A549 (cell line): ENCODE measurements around the gene MGMT. TPM values are rescaled to one million over a fixed set of nuclear protein-coding genes. Genes with fewer than 3 reads are reported as not detected.

Experiments
- ATAC-seq, 2 experiments: fragments of 200-7000 bp in 1 of 2; fragments of >200 bp in 1 of 2; cut with Nextera tagmentation in 1 of 2; cut with Tn5 transposase in 1 of 2; 3 replicates each; pipeline versions ENCODE4 v1.8.0 to v1.9.1; 2018 to 2020; ENCODE audit warnings: mild to moderate bottlenecking in 1 of 2, moderate library complexity in 1 of 2
- CTCF ChIA-PET: fragments of 300-600 bp; sonication (Branson Sonifier 250); formaldehyde crosslinking; extraction: SDS; loops from one replicate; lab custom pipeline; 2021; ENCODE audit warnings: antibody characterized with exemption, inconsistent platforms; lab: Yijun Ruan, JAX
- POLR2A ChIA-PET: fragments of 350-600 bp; formaldehyde crosslinking; extraction: SDS; loops from one replicate; lab custom pipeline; 2021; ENCODE audit warnings: antibody characterized with exemption, inconsistent platforms; lab: Yijun Ruan, JAX
- DNase-seq, 2 experiments: peaks; one replicate each; pipeline versions ENCODE4 v3.0.0 to v3.0.0-alpha.2; 2011 to 2016; ENCODE audit warnings: low read depth in 1 of 2, low spot score in 1 of 2
- FAIRE-seq: peaks from 2 replicates; lab custom pipeline; 2011; peaks lifted over from hg19 to GRCh38; lab: Jason Lieb, UNC
- H3K27ac ChIP-seq, 2 experiments: fragments of >200 bp; sonication (Bioruptor Twin); formaldehyde crosslinking; 3 replicates each; pipeline ENCODE4 v1.5.1; 2016 to 2017
- H3K4me1 ChIP-seq: fragments of >200 bp; sonication (Bioruptor Twin); formaldehyde crosslinking; 3 replicates; pipeline ENCODE4 v1.6.1; 2016
- H3K4me2 ChIP-seq: fragments of >200 bp; sonication (Bioruptor Twin); formaldehyde crosslinking; 3 replicates; pipeline ENCODE4 v1.6.1; 2016
- H3K4me3 ChIP-seq: fragments of >200 bp; sonication (Bioruptor Twin); formaldehyde crosslinking; 3 replicates; pipeline ENCODE4 v1.5.1; 2016
- H3K9me3 ChIP-seq: fragments of >200 bp; sonication (Bioruptor Twin); formaldehyde crosslinking; 3 replicates; pipeline ENCODE4 v1.6.1; 2016
- BHLHE40 ChIP-seq: IDR thresholded peaks from 2 replicates; pipeline ENCODE4 v1.6.1; 2012; ENCODE audit warnings: low read depth, low read length, inconsistent platforms
- CBX2 ChIP-seq: fragments of 200-600 bp; sonication (generic); IDR thresholded peaks from 2 replicates; pipeline ENCODE4 v1.6.1; 2016; ENCODE audit warnings: low read depth, mild to moderate bottlenecking, borderline replicate concordance
- CEBPB ChIP-seq, 2 experiments: fragments of >200 bp in 1 of 2; sonication (Bioruptor Twin) in 1 of 2; formaldehyde crosslinking in 1 of 2; IDR thresholded peaks; 2 replicates each; pipeline ENCODE4 v1.6.1; 2012 to 2016
- CHD2 ChIP-seq: fragments of 150-350 bp; IDR thresholded peaks from 2 replicates; pipeline ENCODE4 v1.6.1; 2014; ENCODE audit warnings: low read length; ENCODE audit not compliant: partially characterized antibody
- EHMT2 ChIP-seq: fragments of 200-600 bp; sonication (generic); IDR thresholded peaks from 2 replicates; pipeline ENCODE4 v1.6.1; 2016; ENCODE audit warnings: antibody characterized with exemption, low read depth, mild to moderate bottlenecking, moderate library complexity
- HEYL ChIP-seq: fragments of 250-450 bp; sonication (Bioruptor Pico); IDR thresholded peaks from 2 replicates; pipeline ENCODE4 v1.8.0; 2021; ENCODE audit warnings: mild to moderate bottlenecking, moderate library complexity
- HOXA7 ChIP-seq: fragments of 250-450 bp; sonication (Bioruptor Pico); IDR thresholded peaks from 2 replicates; pipeline ENCODE4 v1.5.0; 2020; ENCODE audit warnings: mild to moderate bottlenecking, moderate library complexity
- MYC ChIP-seq: IDR thresholded peaks from 2 replicates; pipeline ENCODE4 v1.6.1; 2012; ENCODE audit warnings: mild to moderate bottlenecking, inconsistent platforms, low read length, improper control_type of control experiment, borderline replicate concordance
- POLR2A ChIP-seq: IDR thresholded peaks from 2 replicates; pipeline ENCODE4 v1.6.1; 2012; ENCODE audit warnings: mild to moderate bottlenecking, low read length
- POLR2AphosphoS2 ChIP-seq: conservative IDR thresholded peaks from 2 replicates; pipeline ENCODE4 v1.6.1; 2012; ENCODE audit warnings: low read length, improper control_type of control experiment, inconsistent platforms
- RNF2 ChIP-seq: fragments of 200-600 bp; sonication (generic); IDR thresholded peaks from 2 replicates; pipeline ENCODE4 v1.6.1; 2016; ENCODE audit warnings: low read depth, mild to moderate bottlenecking, antibody characterized with exemption, moderate library complexity, borderline replicate concordance
- SMC3 ChIP-seq: fragments of >200 bp; sonication (Bioruptor Twin); formaldehyde crosslinking; IDR thresholded peaks from 3 replicates; pipeline ENCODE4 v1.6.1; 2018; ENCODE audit warnings: inconsistent platforms
- TP53 ChIP-seq: fragments of 250-450 bp; sonication (Bioruptor Pico); IDR thresholded peaks from 2 replicates; pipeline ENCODE4 v1.5.0; 2021; ENCODE audit warnings: mild to moderate bottlenecking, moderate library complexity
- ZFP36 ChIP-seq: fragments of 450-650 bp; IDR thresholded peaks from 2 replicates; pipeline ENCODE4 v1.6.1; 2014; ENCODE audit warnings: borderline replicate concordance; ENCODE audit not compliant: partially characterized antibody
- WGBS: methylation state at CpG from one replicate; pipeline ENCODE4 v1.1.6; 2017; ENCODE audit errors: missing lambda C conversion rate; 5-methylcytosine and 5-hydroxymethylcytosine counted together
- polyA plus RNA-seq, 4 experiments: library from polyadenylated mRNA; depleted of rRNA in 3 of 4; stranded (reverse); fragments of >200 nt; fragmentation: RNase III in 1 of 4; extraction: RNeasy Plus Mini Kit Qiagen cat#74134 plus additional on column Dnase treatment in 1 of 4; gene quantifications; 2 replicates in 3 of 4; 3 replicates in 1 of 4; pipeline ENCODE4 v1.2.3, GENCODE V29; 2011 to 2017
- TF ChIP-seq, protein P1 (sequence below): fragments of >200 bp; sonication (Bioruptor Twin); formaldehyde crosslinking; IDR thresholded peaks from 3 replicates; pipeline ENCODE4 v1.6.1; 2016
- TF ChIP-seq, protein P2 (sequence below): fragments of >200 bp; sonication (Bioruptor Twin); formaldehyde crosslinking; IDR thresholded peaks from 3 replicates; pipeline ENCODE4 v1.5.1; 2016
- TF ChIP-seq, protein P3 (sequence below): fragments of 200-600 bp; sonication (generic); IDR thresholded peaks from 2 replicates; pipeline ENCODE4 v1.6.1; 2016; ENCODE audit warnings: antibody characterized with exemption, mild to moderate bottlenecking, moderate library complexity
- TF ChIP-seq, protein P4 (sequence below): IDR thresholded peaks from 2 replicates; pipeline ENCODE4 v1.6.1; 2012
- TF ChIP-seq, protein P5 (sequence below): fragments of 250-450 bp; sonication (Bioruptor Pico); IDR thresholded peaks from 2 replicates; pipeline ENCODE4 v1.5.0; 2021; ENCODE audit warnings: mild to moderate bottlenecking, moderate library complexity, borderline replicate concordance

MGMT gene
- polyA plus RNA-seq, 2 of the 4 experiments (the other 2 are of a cell fraction), result 4.9 to 5.2 TPM

DNA sequence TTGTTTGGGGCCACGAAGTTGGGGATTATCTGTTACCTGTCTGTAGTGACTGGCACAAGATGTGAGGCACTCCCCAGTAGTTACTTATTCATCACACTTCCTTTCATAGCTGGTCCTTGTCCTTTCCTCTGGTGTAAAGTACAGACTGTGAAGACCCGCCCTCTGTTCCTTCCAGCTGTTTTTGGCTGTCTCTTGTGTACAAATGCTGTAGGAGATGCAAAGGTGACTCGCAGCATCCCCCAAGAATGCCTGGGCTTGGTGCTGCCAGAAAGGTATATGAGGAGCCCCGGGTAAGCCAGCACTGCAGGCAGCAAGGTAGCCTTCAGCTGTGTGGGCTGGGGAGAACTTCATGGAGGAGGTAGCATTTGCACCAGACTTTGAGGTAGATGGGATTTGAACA, 260.5 kb downstream of the MGMT start:
- Histone ChIP-seq H3K9me3 (no peaks in the 10 kb centered on the region), H3K27ac (no peak overlapping the region), H3K4me1 (no peaks in the 10 kb centered on the region), H3K4me2 (no peak overlapping the region), H3K4me3 (no peak overlapping the region)
- TF ChIP-seq, protein P1, sequence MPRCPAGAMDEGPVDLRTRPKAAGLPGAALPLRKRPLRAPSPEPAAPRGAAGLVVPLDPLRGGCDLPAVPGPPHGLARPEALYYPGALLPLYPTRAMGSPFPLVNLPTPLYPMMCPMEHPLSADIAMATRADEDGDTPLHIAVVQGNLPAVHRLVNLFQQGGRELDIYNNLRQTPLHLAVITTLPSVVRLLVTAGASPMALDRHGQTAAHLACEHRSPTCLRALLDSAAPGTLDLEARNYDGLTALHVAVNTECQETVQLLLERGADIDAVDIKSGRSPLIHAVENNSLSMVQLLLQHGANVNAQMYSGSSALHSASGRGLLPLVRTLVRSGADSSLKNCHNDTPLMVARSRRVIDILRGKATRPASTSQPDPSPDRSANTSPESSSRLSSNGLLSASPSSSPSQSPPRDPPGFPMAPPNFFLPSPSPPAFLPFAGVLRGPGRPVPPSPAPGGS, result no peak
- no peak for TF ChIP-seq EHMT2
- TF ChIP-seq, protein P2, sequence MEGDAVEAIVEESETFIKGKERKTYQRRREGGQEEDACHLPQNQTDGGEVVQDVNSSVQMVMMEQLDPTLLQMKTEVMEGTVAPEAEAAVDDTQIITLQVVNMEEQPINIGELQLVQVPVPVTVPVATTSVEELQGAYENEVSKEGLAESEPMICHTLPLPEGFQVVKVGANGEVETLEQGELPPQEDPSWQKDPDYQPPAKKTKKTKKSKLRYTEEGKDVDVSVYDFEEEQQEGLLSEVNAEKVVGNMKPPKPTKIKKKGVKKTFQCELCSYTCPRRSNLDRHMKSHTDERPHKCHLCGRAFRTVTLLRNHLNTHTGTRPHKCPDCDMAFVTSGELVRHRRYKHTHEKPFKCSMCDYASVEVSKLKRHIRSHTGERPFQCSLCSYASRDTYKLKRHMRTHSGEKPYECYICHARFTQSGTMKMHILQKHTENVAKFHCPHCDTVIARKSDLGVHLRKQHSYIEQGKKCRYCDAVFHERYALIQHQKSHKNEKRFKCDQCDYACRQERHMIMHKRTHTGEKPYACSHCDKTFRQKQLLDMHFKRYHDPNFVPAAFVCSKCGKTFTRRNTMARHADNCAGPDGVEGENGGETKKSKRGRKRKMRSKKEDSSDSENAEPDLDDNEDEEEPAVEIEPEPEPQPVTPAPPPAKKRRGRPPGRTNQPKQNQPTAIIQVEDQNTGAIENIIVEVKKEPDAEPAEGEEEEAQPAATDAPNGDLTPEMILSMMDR, result no peak
- TF ChIP-seq POLR2AphosphoS2, result no peak
- TF ChIP-seq HOXA7 (CRISPR knock-in tag), result no peak
- no peak for TF ChIP-seq MYC
- no peak for TF ChIP-seq POLR2A
- TF ChIP-seq ZFP36, result no peak
- TF ChIP-seq SMC3, result no peak
- TF ChIP-seq TP53 (CRISPR knock-in tag), result no peak
- TF ChIP-seq BHLHE40, result no peak
- TF ChIP-seq CEBPB (IDR thresholded peaks at IDR 0.05), result no peak
- TF ChIP-seq, protein P3, sequence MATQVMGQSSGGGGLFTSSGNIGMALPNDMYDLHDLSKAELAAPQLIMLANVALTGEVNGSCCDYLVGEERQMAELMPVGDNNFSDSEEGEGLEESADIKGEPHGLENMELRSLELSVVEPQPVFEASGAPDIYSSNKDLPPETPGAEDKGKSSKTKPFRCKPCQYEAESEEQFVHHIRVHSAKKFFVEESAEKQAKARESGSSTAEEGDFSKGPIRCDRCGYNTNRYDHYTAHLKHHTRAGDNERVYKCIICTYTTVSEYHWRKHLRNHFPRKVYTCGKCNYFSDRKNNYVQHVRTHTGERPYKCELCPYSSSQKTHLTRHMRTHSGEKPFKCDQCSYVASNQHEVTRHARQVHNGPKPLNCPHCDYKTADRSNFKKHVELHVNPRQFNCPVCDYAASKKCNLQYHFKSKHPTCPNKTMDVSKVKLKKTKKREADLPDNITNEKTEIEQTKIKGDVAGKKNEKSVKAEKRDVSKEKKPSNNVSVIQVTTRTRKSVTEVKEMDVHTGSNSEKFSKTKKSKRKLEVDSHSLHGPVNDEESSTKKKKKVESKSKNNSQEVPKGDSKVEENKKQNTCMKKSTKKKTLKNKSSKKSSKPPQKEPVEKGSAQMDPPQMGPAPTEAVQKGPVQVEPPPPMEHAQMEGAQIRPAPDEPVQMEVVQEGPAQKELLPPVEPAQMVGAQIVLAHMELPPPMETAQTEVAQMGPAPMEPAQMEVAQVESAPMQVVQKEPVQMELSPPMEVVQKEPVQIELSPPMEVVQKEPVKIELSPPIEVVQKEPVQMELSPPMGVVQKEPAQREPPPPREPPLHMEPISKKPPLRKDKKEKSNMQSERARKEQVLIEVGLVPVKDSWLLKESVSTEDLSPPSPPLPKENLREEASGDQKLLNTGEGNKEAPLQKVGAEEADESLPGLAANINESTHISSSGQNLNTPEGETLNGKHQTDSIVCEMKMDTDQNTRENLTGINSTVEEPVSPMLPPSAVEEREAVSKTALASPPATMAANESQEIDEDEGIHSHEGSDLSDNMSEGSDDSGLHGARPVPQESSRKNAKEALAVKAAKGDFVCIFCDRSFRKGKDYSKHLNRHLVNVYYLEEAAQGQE, result no peak
- TF ChIP-seq, protein P4, sequence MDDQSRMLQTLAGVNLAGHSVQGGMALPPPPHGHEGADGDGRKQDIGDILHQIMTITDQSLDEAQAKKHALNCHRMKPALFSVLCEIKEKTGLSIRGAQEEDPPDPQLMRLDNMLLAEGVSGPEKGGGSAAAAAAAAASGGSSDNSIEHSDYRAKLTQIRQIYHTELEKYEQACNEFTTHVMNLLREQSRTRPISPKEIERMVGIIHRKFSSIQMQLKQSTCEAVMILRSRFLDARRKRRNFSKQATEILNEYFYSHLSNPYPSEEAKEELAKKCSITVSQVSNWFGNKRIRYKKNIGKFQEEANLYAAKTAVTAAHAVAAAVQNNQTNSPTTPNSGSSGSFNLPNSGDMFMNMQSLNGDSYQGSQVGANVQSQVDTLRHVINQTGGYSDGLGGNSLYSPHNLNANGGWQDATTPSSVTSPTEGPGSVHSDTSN, result no peak
- TF ChIP-seq HEYL, result no peak
- no peak for TF ChIP-seq CBX2
- no peak for TF ChIP-seq CHD2
- TF ChIP-seq RNF2, result no peak
- TF ChIP-seq, protein P5, sequence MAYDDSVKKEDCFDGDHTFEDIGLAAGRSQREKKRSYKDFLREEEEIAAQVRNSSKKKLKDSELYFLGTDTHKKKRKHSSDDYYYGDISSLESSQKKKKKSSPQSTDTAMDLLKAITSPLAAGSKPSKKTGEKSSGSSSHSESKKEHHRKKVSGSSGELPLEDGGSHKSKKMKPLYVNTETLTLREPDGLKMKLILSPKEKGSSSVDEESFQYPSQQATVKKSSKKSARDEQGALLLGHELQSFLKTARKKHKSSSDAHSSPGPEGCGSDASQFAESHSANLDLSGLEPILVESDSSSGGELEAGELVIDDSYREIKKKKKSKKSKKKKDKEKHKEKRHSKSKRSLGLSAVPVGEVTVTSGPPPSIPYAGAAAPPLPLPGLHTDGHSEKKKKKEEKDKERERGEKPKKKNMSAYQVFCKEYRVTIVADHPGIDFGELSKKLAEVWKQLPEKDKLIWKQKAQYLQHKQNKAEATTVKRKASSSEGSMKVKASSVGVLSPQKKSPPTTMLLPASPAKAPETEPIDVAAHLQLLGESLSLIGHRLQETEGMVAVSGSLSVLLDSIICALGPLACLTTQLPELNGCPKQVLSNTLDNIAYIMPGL (CRISPR knock-in tag), result no peak
- ChIA-PET POLR2A (no interaction called here), CTCF (no interaction called here)
- FAIRE-seq (no peak), ATAC-seq (no peak), DNase-seq (no peak)
- 11% methylated on average over 4 of the region's 4 CpGs for WGBS
